BLaER1 (cell line): Measurements from ENCODE around the gene DDX54.
A peak's percentile ranks its signal among the peaks of the same experiment; 100 is the strongest.
"Not testable (repeated sequence)": the region's sequence is repeated elsewhere in the genome, so short reads cannot be mapped to it uniquely, and the experiment has no call there.

Experiments used
- H3K27ac ChIP-seq: shearing (Covaris generic); formaldehyde crosslinking; 2 replicates; pipeline ENCODE4 v1.8.1; 2022
- H3K27me3 ChIP-seq: shearing (Covaris generic); formaldehyde crosslinking; 2 replicates; pipeline ENCODE4 v1.8.1; 2022
- H3K36me3 ChIP-seq: shearing (Covaris generic); formaldehyde crosslinking; 2 replicates; pipeline ENCODE4 v1.8.1; 2022
- H3K4me1 ChIP-seq: shearing (Covaris generic); formaldehyde crosslinking; 2 replicates; pipeline ENCODE4 v1.8.1; 2022
- H3K4me2 ChIP-seq: shearing (Covaris generic); formaldehyde crosslinking; 2 replicates; pipeline ENCODE4 v1.8.1; 2022
- H3K4me3 ChIP-seq: shearing (Covaris generic); formaldehyde crosslinking; 2 replicates; pipeline ENCODE4 v1.8.1; 2022
- H3K9ac ChIP-seq: shearing (Covaris generic); formaldehyde crosslinking; 2 replicates; pipeline ENCODE4 v1.8.1; 2022
- H3K9me3 ChIP-seq: shearing (Covaris generic); formaldehyde crosslinking; 2 replicates; pipeline ENCODE4 v1.8.1; 2022
- H4K20me1 ChIP-seq: shearing (Covaris generic); formaldehyde crosslinking; 2 replicates; pipeline ENCODE4 v1.8.1; 2022
- Cebpa-rat ChIP-seq: shearing (Covaris generic); IDR thresholded peaks from 2 replicates; pipeline ENCODE4 v1.8.1; 2022

The DDX54 gene

GRCh38 chr12:113145720-113146551 is 39.3 kb downstream of the DDX54 start:
- Histone ChIP-seq H4K20me1 (no peaks in the 10 kb centered on the region), H3K27ac (no peak overlapping the region), H3K27me3 (no peaks in the 10 kb centered on the region; the same call in 1 of the 2 replicates), H3K9ac (no peak overlapping the region), H3K9me3 (peaks cover 12% of the 10 kb centered on the region), H3K4me2 (no peak overlapping the region), H3K4me3 (no peak overlapping the region), H3K4me1 (peaks cover 41% of the 10 kb centered on the region), H3K36me3 (no peaks in the 10 kb centered on the region)
- no peak for TF ChIP-seq Cebpa-rat

- H3K27me3 ChIP-seq, result no peaks in the 10 kb centered on the region
- H3K9me3 ChIP-seq, result peaks cover 12% of the 10 kb centered on the region
- no peaks in the 10 kb centered on the region for H4K20me1 ChIP-seq
- H3K36me3 ChIP-seq, result no peaks in the 10 kb centered on the region
- no peak overlapping the region for H3K9ac ChIP-seq
- no peak overlapping the region for H3K27ac ChIP-seq
- no peak overlapping the region for H3K4me2 ChIP-seq
- H3K4me1 ChIP-seq, result peaks cover 43% of the 10 kb centered on the region
- no peak overlapping the region for H3K4me3 ChIP-seq
- no peak for TF ChIP-seq Cebpa-rat
Measured at GRCh38 chr12:113144806-113145205, 40.5 kb downstream of the DDX54 start.

GRCh38 chr12:113143959-113144358 is 41.3 kb downstream of the DDX54 start:
- no peaks in the 10 kb centered on the region for H3K36me3 ChIP-seq
- no peak overlapping the region for H3K9ac ChIP-seq
- H3K9me3 ChIP-seq, result peaks cover 12% of the 10 kb centered on the region
- no peaks in the 10 kb centered on the region for H3K27me3 ChIP-seq
- H3K4me2 ChIP-seq, result no peak overlapping the region
- H4K20me1 ChIP-seq, result no peaks in the 10 kb centered on the region
- H3K27ac ChIP-seq, result no peak overlapping the region
- H3K4me3 ChIP-seq, result no peak overlapping the region
- no peak for TF ChIP-seq Cebpa-rat
- H3K4me1 ChIP-seq, result peaks cover 43% of the 10 kb centered on the region

DNA sequence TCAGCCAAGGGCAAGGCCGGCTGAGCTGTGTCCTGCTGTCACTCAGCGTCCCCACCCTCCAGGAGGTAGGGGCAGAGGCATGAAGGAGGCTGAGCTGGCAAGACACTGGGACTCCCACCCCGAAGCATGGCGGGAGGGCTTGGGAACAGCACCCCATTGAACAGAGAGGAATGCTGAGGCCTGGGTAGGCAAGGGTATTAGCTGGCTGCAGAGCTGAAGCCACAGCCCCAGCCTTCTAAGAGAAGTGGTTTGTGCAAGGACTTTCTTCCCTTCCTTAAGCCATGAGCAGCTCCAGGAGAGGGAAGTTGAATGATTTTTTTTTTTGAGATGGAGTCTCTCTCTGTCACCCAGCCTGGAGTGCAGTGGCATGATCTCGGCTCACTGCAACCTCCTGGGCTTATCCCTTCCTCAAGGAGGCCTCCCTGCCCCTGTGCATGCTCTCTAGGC is 42.4 kb downstream of the DDX54 start:
- H3K27me3 ChIP-seq, result no peaks in the 10 kb centered on the region
- H3K4me2 ChIP-seq, result peak overlapping the region; percentile 50
- H3K36me3 ChIP-seq, result no peaks in the 10 kb centered on the region
- no peak overlapping the region for H3K27ac ChIP-seq
- no peak overlapping the region for H3K9ac ChIP-seq
- H3K9me3 ChIP-seq, result peaks cover 12% of the 10 kb centered on the region
- no peaks in the 10 kb centered on the region for H4K20me1 ChIP-seq
- peaks cover 53% of the 10 kb centered on the region for H3K4me1 ChIP-seq
- no peak overlapping the region for H3K4me3 ChIP-seq
- TF ChIP-seq Cebpa-rat, result no peak

DNA sequence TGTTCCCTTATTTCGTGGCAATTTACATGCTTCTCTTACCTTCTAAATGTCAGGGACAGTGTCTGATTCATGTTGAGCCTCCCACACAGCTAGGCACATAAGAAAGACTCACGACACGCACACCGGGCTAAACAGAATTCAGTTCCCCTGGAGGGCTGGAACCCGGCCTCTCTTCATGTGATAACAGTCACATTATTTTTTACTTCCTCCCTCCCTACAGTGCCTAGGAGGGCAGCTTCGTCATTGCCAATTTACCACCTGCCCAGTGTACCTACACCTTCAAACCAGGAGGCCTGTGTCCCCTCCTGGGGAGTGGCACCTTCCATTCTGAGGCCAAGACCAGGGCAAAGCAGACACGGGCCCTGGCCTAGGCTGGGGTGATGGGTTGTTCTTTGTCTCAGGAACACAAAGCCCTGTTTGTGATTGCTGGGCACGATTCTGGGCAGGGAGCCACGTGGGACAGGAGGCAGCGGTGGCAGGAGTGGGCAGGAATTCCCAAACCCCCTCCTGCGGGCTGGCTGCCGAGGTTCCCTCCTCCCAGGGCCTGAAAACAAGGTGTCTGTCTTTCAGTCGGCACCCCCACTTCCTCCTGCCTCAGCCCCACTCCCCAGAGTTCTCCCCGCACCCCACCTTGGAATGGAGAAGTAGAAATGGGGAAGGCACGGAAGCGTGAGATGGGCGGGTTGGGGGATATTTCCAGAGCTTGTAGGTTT is 42.9 kb downstream of the DDX54 start:
- Histone ChIP-seq H3K27ac (peak overlapping the region; percentile 18; the same call in 1 of the 2 replicates), H3K4me2 (peak overlapping the region; percentile 50), H3K9ac (no peak overlapping the region), H3K36me3 (no peaks in the 10 kb centered on the region), H3K4me3 (no peak overlapping the region), H4K20me1 (no peaks in the 10 kb centered on the region), H3K9me3 (peaks cover 10% of the 10 kb centered on the region), H3K4me1 (peaks cover 59% of the 10 kb centered on the region), H3K27me3 (no peaks in the 10 kb centered on the region)
- no peak for TF ChIP-seq Cebpa-rat

GRCh38 chr12:113141716-113142115 is 43.6 kb downstream of the DDX54 start:
- Histone ChIP-seq H3K4me2 (peak overlapping the region; percentile 50), H3K27ac (peak overlapping the region; percentile 64)

GRCh38 chr12:113140706-113141105 is 44.6 kb downstream of the DDX54 start:
- Histone ChIP-seq H3K4me3 (no peak overlapping the region), H3K4me1 (peaks cover 75% of the 10 kb centered on the region), H3K36me3 (no peaks in the 10 kb centered on the region), H3K9ac (no peak overlapping the region), H3K27ac (no peak overlapping the region), H4K20me1 (no peaks in the 10 kb centered on the region), H3K4me2 (peak overlapping the region; percentile 50), H3K27me3 (no peaks in the 10 kb centered on the region), H3K9me3 (no peaks in the 10 kb centered on the region)
- TF ChIP-seq Cebpa-rat, result no peak

More at GRCh38 chr12:113141716-113142115, 43.6 kb downstream of the DDX54 start:
- not testable (repeated sequence) for H3K36me3 ChIP-seq, H3K9me3 ChIP-seq, H3K4me3 ChIP-seq, H4K20me1 ChIP-seq, H3K27me3 ChIP-seq, H3K9ac ChIP-seq
- H3K4me1 ChIP-seq, result peaks cover 65% of the 10 kb centered on the region

DNA sequence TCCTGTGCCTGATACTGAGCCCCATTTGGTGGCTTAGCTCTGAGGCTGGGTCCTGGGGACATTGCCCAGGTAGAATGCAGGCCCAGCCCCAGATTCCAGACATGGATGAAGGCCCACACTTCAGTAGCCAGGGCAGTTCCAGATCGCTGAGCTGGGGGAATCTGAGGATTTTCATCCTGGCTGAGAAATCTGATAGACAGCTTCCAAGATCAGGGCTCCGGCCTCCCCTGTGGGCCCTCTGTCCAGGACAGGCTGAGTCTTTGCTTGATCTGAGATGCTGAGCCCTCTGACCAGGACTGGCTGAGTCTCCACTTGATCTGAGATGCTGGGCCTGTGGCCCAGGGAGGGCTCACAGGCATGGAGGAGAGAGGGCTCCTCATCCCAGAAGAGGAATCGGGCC is 46.5 kb downstream of the DDX54 start:
- Histone ChIP-seq H3K9me3 (no peaks in the 10 kb centered on the region), H3K4me3 (no peak overlapping the region), H3K27me3 (peaks cover 10% of the 10 kb centered on the region; the same call in 1 of the 2 replicates), H3K4me1 (peaks cover 91% of the 10 kb centered on the region), H3K36me3 (no peaks in the 10 kb centered on the region), H3K27ac (no peak overlapping the region), H3K9ac (no peak overlapping the region), H4K20me1 (peaks cover 9% of the 10 kb centered on the region; the same call in 1 of the 2 replicates), H3K4me2 (no peak overlapping the region)
- no peak for TF ChIP-seq Cebpa-rat

DNA sequence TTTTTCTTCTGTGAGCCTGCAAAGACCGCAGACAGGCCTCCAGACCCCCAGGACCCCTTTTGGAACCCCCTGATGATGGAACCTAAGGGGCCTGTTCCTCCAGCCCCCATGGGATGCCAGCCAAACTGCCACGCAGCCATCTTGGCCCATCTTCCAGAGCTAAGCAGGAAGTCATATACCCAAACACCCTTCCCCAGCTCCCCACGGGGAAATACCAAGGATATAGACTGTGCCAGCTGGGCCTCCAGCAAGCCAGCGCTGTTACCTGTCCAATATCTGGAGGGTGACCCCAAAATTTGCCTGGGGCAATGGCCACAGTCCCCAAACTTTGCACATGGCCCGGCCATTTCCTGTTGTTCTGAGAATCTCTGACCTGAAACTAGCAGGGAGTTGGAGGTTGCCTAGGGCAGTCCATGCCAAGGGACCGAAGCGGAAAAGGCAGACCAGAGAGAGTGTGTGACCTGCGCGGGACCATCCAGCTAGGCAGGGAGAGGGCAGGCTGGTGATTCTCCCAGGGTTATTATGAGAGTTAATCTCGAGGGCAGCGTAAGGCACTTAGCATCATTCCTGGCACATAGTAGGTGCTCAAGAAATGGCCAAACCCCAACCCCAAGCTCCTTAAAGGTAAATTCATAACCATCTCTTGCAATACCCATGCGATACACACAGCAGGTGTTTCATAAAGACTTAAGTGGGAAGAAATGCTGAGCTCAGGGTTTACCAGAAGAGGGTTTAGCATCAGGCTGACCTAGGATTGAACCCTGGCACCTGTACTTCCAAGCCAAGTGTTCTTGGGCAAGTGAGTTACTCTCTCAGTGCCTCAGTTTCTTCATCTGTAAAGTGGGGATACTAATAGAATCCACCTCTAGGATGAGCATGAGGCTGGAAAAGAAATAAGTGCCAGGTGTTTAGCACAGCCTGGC is 47.2 kb downstream of the DDX54 start:
- no peak overlapping the region for H3K4me3 ChIP-seq
- H3K9me3 ChIP-seq, result no peaks in the 10 kb centered on the region
- no peaks in the 10 kb centered on the region for H3K36me3 ChIP-seq
- H3K9ac ChIP-seq, result no peak overlapping the region
- peaks cover 10% of the 10 kb centered on the region; the same call in 1 of the 2 replicates for H3K27me3 ChIP-seq
- no peak for TF ChIP-seq Cebpa-rat
- peak overlapping the region; percentile 71 for H3K27ac ChIP-seq
- H3K4me1 ChIP-seq, result peaks cover 96% of the 10 kb centered on the region
- H3K4me2 ChIP-seq, result peak overlapping the region; percentile 92
- H4K20me1 ChIP-seq, result peaks cover 16% of the 10 kb centered on the region
